A204.1 (cell line): ENCODE results near the gene PROX2.

Experiments
- FAIRE-seq: peaks from 2 replicates; lab custom pipeline; 2012; peaks lifted over from hg19 to GRCh38; lab: Jason Lieb, UNC

The PROX2 gene

GRCh38 chr14:74908861-74909341, 33.0 kb upstream of the PROX2 start:
- no peak for FAIRE-seq

GRCh38 chr14:74907744-74908143, 31.8 kb upstream of the PROX2 start:
- FAIRE-seq: no peak

- no peak for FAIRE-seq
These were observed 31.1 kb upstream of the PROX2 start for GRCh38 chr14:74906925-74907521.

- no peak for FAIRE-seq
These were observed 29.7 kb upstream of the PROX2 start for GRCh38 chr14:74905595-74906142.

- FAIRE-seq: no peak
These were observed 28.9 kb upstream of the PROX2 start for GRCh38 chr14:74904635-74905503.

GRCh38 chr14:74902941-74903705, 27.2 kb upstream of the PROX2 start:
- no peak for FAIRE-seq

GRCh38 chr14:74898694-74899093, 22.7 kb upstream of the PROX2 start:
- FAIRE-seq: no peak

GRCh38 chr14:74898083-74898482, 22.1 kb upstream of the PROX2 start:
- no peak for FAIRE-seq

- no peak for FAIRE-seq
These were observed 21.7 kb upstream of the PROX2 start for GRCh38 chr14:74897642-74898041.

- FAIRE-seq: no peak
These were observed 20.5 kb upstream of the PROX2 start for GRCh38 chr14:74896400-74896799.

- FAIRE-seq: no peak
These were observed 17.7 kb upstream of the PROX2 start for GRCh38 chr14:74893614-74894091.

- FAIRE-seq: no peak
These were observed 16.8 kb upstream of the PROX2 start for GRCh38 chr14:74892745-74893144.

GRCh38 chr14:74891870-74892269, 15.9 kb upstream of the PROX2 start:
- no peak for FAIRE-seq

GRCh38 chr14:74890262-74890661, 14.3 kb upstream of the PROX2 start:
- FAIRE-seq: no peak

- no peak for FAIRE-seq
These were observed 12.5 kb upstream of the PROX2 start for GRCh38 chr14:74888164-74889158.

- FAIRE-seq: no peak
These were observed 10.1 kb upstream of the PROX2 start for GRCh38 chr14:74886001-74886400.

GRCh38 chr14:74882103-74882920, 6.4 kb upstream of the PROX2 start:
- FAIRE-seq: no peak

- FAIRE-seq: no peak
These were observed 5.6 kb upstream of the PROX2 start, which contains the start of gene DLST for GRCh38 chr14:74881431-74882102. Gene DLST (plus strand): TSS chr14:74881916. CDS start chr14:74881954, 38 bp downstream.

GRCh38 chr14:74879427-74880182, 3.7 kb upstream of the PROX2 start:
- no peak for FAIRE-seq
